ENCODE results near the gene EED.

Gene EED

DNA sequence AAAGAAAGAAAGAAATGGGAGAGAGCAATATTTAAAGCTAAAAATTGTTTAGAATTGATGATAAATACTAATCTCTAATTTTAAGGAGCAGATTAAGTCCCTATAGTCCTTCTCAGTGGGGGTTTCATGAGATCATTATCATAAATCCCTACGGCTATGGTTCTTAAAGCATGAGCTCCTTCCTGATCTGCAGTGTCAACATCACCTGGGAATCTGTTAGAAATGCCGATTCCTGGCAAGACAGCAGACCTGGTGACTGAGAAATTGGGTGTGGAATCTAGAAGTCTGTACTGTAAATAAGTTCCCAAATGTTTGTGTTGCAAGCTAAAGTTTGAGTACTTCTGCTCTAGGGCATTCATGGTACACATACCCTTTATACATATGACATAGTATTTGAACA is 70.1 kb downstream of the EED start:
- Histone ChIP-seq H3K4me1 (ENCODE audit: insufficient read depth, low read length, severe bottlenecking) (no peaks in the 10 kb centered on the region), H3K4me2 (ENCODE audit: low read length) (no peak overlapping the region), H3K9me3 (ENCODE audit: low read length) (no peaks in the 10 kb centered on the region), H2AFZ (ENCODE audit: low read length) (no peak overlapping the region), H3K27ac (ENCODE audit: low read depth, low read length, poor library complexity, severe bottlenecking) (no peak overlapping the region), H4K20me1 (ENCODE audit: insufficient read depth, low read length) (no peaks in the 10 kb centered on the region), H3K27me3 (ENCODE audit: insufficient read depth, low read length) (no peaks in the 10 kb centered on the region), H3K9me2 (ENCODE audit: low read depth, low read length) (no peaks in the 10 kb centered on the region), H3K36me3 (ENCODE audit: insufficient read depth, low read length) (peaks cover 34% of the 10 kb centered on the region), H3K79me2 (ENCODE audit: insufficient read depth, low read length) (no peaks in the 10 kb centered on the region), H3F3A (ENCODE audit: insufficient read depth, low read length) (no peaks in the 10 kb centered on the region), H3K4me3 (ENCODE audit: low read depth, low read length, poor library complexity, severe bottlenecking) (no peak overlapping the region), H3K9ac (ENCODE audit: low read length) (no peak overlapping the region)
- no peak for TF ChIP-seq EZH2 (IDR thresholded peaks at IDR 0.05; ENCODE audit: borderline replicate concordance, low read length)
- TF ChIP-seq, protein P1, sequence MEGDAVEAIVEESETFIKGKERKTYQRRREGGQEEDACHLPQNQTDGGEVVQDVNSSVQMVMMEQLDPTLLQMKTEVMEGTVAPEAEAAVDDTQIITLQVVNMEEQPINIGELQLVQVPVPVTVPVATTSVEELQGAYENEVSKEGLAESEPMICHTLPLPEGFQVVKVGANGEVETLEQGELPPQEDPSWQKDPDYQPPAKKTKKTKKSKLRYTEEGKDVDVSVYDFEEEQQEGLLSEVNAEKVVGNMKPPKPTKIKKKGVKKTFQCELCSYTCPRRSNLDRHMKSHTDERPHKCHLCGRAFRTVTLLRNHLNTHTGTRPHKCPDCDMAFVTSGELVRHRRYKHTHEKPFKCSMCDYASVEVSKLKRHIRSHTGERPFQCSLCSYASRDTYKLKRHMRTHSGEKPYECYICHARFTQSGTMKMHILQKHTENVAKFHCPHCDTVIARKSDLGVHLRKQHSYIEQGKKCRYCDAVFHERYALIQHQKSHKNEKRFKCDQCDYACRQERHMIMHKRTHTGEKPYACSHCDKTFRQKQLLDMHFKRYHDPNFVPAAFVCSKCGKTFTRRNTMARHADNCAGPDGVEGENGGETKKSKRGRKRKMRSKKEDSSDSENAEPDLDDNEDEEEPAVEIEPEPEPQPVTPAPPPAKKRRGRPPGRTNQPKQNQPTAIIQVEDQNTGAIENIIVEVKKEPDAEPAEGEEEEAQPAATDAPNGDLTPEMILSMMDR (IDR thresholded peaks at IDR 0.05; ENCODE audit: low read length) = no peak

Data from OCI-LY1 (cell line).